ENCODE data around the gene PLLP.
A peak's percentile ranks its signal among the peaks of the same experiment; 100 is the strongest.

The PLLP gene
- total RNA-seq: 0.48 to 0.49 reads per million in 2 donors

- peak; percentile 34 for DNase-seq
These were observed at the start of gene PLLP for GRCh38 chr16:57284209-57284951. Gene PLLP (minus strand): TSS chr16:57284672. CDS start chr16:57284540, 132 bp downstream.

- no peak for DNase-seq
These were observed 48.9 kb upstream of the PLLP start for GRCh38 chr16:57333402-57333801.

GRCh38 chr16:57331355-57331754, 46.9 kb upstream of the PLLP start:
- no peak for DNase-seq

GRCh38 chr16:57329718-57330327, 45.4 kb upstream of the PLLP start:
- no peak for DNase-seq

GRCh38 chr16:57325458-57325857, 41.0 kb upstream of the PLLP start:
- no peak for DNase-seq

- DNase-seq: no peak
These were observed 40.3 kb upstream of the PLLP start for GRCh38 chr16:57324749-57325148.

- DNase-seq: no peak
These were observed 35.2 kb upstream of the PLLP start for GRCh38 chr16:57319646-57320045.

- DNase-seq: no peak
These were observed 33.9 kb upstream of the PLLP start for GRCh38 chr16:57318240-57318970.

- no peak for DNase-seq
These were observed 32.0 kb upstream of the PLLP start for GRCh38 chr16:57316390-57317017.

- DNase-seq: no peak
These were observed 30.9 kb upstream of the PLLP start for GRCh38 chr16:57315416-57315815.

- no peak for DNase-seq
These were observed 29.8 kb upstream of the PLLP start for GRCh38 chr16:57314161-57314785.

- no peak for DNase-seq
These were observed 29.0 kb upstream of the PLLP start for GRCh38 chr16:57313509-57313908.

GRCh38 chr16:57310801-57311200, 26.3 kb upstream of the PLLP start:
- DNase-seq: no peak

- DNase-seq: no peak
These were observed 23.6 kb upstream of the PLLP start for GRCh38 chr16:57308041-57308440.

- DNase-seq: no peak
These were observed 22.9 kb upstream of the PLLP start for GRCh38 chr16:57307365-57307764.

GRCh38 chr16:57306676-57307341, 22.3 kb upstream of the PLLP start:
- DNase-seq: no peak

- DNase-seq: no peak
These were observed 20.8 kb upstream of the PLLP start for GRCh38 chr16:57305159-57305811.

GRCh38 chr16:57304169-57305061, 19.9 kb upstream of the PLLP start:
- DNase-seq: no peak

GRCh38 chr16:57303910-57304168, 19.4 kb upstream of the PLLP start:
- DNase-seq: no peak

- no peak for DNase-seq
These were observed 18.8 kb upstream of the PLLP start for GRCh38 chr16:57303021-57303909.

Data from T-helper 9 cell (primary cell).